ENCODE results near the gene GALNT17.

GRCh38 chr7:71096351-71096750 lies 35.6 kb upstream of the GALNT17 start:
- TF ChIP-seq GATA2 (IDR thresholded peaks at IDR 0.05; ENCODE audit: low read depth, low read length) (no peak), GATA3 (IDR thresholded peaks at IDR 0.05; ENCODE audit: low read depth, low read length) (no peak)

Data from SH-SY5Y (cell line).